Neural progenitor cell (in vitro differentiated cells): ENCODE results near the gene RUVBL2. TPM values are rescaled to one million over a fixed set of nuclear protein-coding genes. Genes with fewer than 3 reads are reported as not detected.
"Not testable (repeated sequence)": the region's sequence is repeated elsewhere in the genome, so short reads cannot be mapped to it uniquely, and the experiment has no call there.

Experiments used
- DNase-seq: peaks from one replicate; pipeline ENCODE4 v3.0.0-alpha.2; 2016; ENCODE audit warnings: low spot score
- H2AFZ ChIP-seq: fragments of 200-600 bp; sonication (generic); replicated peaks from 2 replicates; pipeline ENCODE4 v1.6.1; 2016; ENCODE audit warnings: antibody characterized with exemption
- H3F3A ChIP-seq: fragments of 200-600 bp; sonication (generic); 2 replicates; pipeline ENCODE4 v1.6.1; 2016; ENCODE audit warnings: antibody characterized with exemption, low read depth
- H3K27ac ChIP-seq: fragments of 200-600 bp; sonication (generic); 2 replicates; pipeline ENCODE4 v1.5.1; 2016; ENCODE audit warnings: mild to moderate bottlenecking
- H3K27me3 ChIP-seq: fragments of 200-600 bp; sonication (generic); 2 replicates; pipeline ENCODE4 v1.6.1; 2016; ENCODE audit warnings: mild to moderate bottlenecking, moderate library complexity
- H3K36me3 ChIP-seq: fragments of 200-600 bp; sonication (generic); 2 replicates; pipeline ENCODE4 v1.5.1; 2016
- H3K4me1 ChIP-seq: fragments of 200-600 bp; sonication (generic); 2 replicates; pipeline ENCODE4 v1.6.1; 2016; ENCODE audit warnings: mixed run types
- H3K4me2 ChIP-seq: fragments of 200-600 bp; sonication (generic); 2 replicates; pipeline ENCODE4 v1.6.1; 2016
- H3K4me3 ChIP-seq: fragments of 200-600 bp; sonication (generic); 2 replicates; pipeline ENCODE4 v1.5.1; 2016
- H3K79me2 ChIP-seq: fragments of 200-600 bp; sonication (generic); 2 replicates; pipeline ENCODE4 v1.6.1; 2016; ENCODE audit warnings: low read depth
- H3K9ac ChIP-seq: fragments of 200-600 bp; sonication (generic); 2 replicates; pipeline ENCODE4 v1.6.1; 2016
- H3K9me3 ChIP-seq: fragments of 200-600 bp; sonication (generic); 2 replicates; pipeline ENCODE4 v1.5.1; 2016; ENCODE audit warnings: low read depth
- H4K20me1 ChIP-seq: fragments of 200-600 bp; sonication (generic); 2 replicates; pipeline ENCODE4 v1.6.1; 2016; ENCODE audit warnings: low read depth
- H3K27ac Mint-ChIP-seq: 3 replicates; pipeline ENCODE4 v1.8.0; 2021; ENCODE audit warnings: mixed read lengths
- H3K27me3 Mint-ChIP-seq: 2 replicates; pipeline ENCODE4 v1.8.0; 2022; ENCODE audit warnings: low read depth, mild to moderate bottlenecking, inconsistent platforms, moderate library complexity, mixed read lengths; ENCODE audit not compliant: insufficient read depth
- H3K36me3 Mint-ChIP-seq: 3 replicates; pipeline ENCODE4 v1.8.0; 2021; ENCODE audit warnings: mixed read lengths
- H3K4me1 Mint-ChIP-seq: 3 replicates; pipeline ENCODE4 v1.8.0; 2021; ENCODE audit warnings: mixed read lengths
- H3K4me3 Mint-ChIP-seq: 3 replicates; pipeline ENCODE4 v1.8.0; 2021; ENCODE audit warnings: mild to moderate bottlenecking, moderate library complexity, mixed read lengths
- H3K9me3 Mint-ChIP-seq: 3 replicates; pipeline ENCODE4 v1.8.0; 2020; ENCODE audit warnings: mixed read lengths
- CTCF ChIP-seq: fragments of 200-600 bp; sonication (generic); IDR thresholded peaks from 2 replicates; pipeline ENCODE4 v1.5.1; 2017; ENCODE audit warnings: antibody characterized with exemption, mild to moderate bottlenecking
- EZH2 ChIP-seq: fragments of 200-600 bp; sonication (generic); IDR thresholded peaks from 2 replicates; pipeline ENCODE4 v1.6.1; 2017; ENCODE audit warnings: antibody characterized with exemption, mild to moderate bottlenecking, moderate library complexity
- EZH2phosphoT487 ChIP-seq: fragments of 200-600 bp; sonication (generic); IDR thresholded peaks from 2 replicates; pipeline ENCODE4 v1.6.1; 2017; ENCODE audit warnings: antibody characterized with exemption
- total RNA-seq: library from RNA; depleted of rRNA; stranded (reverse); fragments of >200 nt; gene quantifications from 2 replicates; pipeline ENCODE4 v1.2.3, GENCODE V29; 2015; ENCODE audit warnings: low replicate concordance

RUVBL2 gene
- total RNA-seq, 1 donor from 2014 or later: 67.0 TPM

GRCh38 chr19:49017666-49018351, 24.1 kb downstream of the RUVBL2 start:
- Histone ChIP-seq H3K4me1 (peaks cover 12% of the 10 kb centered on the region), H4K20me1 (peaks cover 8% of the 10 kb centered on the region), H3K79me2 (no peaks in the 10 kb centered on the region), H3K9ac (no peak overlapping the region), H3K36me3 (no peaks in the 10 kb centered on the region), H3K4me3 (peak overlapping the region; percentile 56), H3K4me2 (peak overlapping the region; percentile 92), H3K27me3 (peaks cover 52% of the 10 kb centered on the region), H3K9me3 (no peaks in the 10 kb centered on the region), H3F3A (peaks cover 21% of the 10 kb centered on the region), H2AFZ (no peak overlapping the region), H3K27ac (no peak overlapping the region)
- peaks cover 2% of the 10 kb centered on the region for H3K9me3 Mint-ChIP-seq
- TF ChIP-seq CTCF (peak; percentile 49), EZH2 (peak; percentile 75), EZH2phosphoT487 (peak; percentile 65)
- DNase-seq: peak; percentile 79
- H3K4me3 Mint-ChIP-seq: no peak overlapping the region
- H3K4me1 Mint-ChIP-seq: peaks cover 19% of the 10 kb centered on the region
- no peak overlapping the region for H3K27ac Mint-ChIP-seq
- peaks cover 29% of the 10 kb centered on the region for H3K27me3 Mint-ChIP-seq
- H3K36me3 Mint-ChIP-seq: peaks cover 6% of the 10 kb centered on the region

DNA sequence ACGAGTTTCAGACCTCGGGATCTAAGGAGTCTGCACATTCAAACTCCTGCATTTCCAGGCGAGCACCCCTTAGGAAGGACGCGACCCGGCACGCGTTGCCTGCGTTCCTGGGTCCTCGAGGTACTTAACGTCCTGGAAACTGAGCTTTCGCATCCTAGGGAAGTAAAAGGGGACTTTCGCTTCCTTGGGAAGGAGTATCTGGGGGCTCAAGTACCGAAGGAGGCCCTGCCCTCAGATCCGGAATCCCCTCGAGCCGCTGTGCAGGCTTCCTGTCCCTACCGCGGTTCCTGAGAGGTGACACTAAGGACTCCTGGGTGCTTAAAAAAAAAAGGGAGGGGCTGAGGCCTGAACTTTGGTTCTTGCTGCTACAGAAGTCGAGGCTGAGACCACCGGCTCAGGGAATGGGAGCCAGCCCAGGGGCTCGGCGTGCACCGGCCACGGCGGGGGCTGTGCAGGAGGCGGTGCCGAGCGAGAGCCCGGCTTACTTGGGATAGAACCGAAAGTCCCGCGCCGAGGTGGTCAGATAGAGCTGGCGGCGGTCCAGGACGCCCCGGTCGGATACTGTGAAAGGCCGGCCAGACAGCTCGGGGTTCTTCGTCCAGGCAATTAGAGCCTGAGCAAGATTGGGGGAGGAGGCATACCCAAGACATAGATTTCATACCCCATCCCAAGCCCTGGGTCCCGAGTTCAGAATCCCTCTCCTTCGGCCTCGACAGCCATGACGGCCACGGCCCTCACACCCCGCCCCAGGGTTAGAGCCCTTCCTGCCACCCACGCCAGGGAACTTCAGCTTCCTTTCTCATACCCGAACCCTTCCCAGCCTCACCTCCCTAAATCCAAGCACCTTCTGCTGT, 24.9 kb downstream of the RUVBL2 start:
- DNase-seq: peak; percentile 21
- Mint-ChIP-seq H3K27me3 (peaks cover 29% of the 10 kb centered on the region), H3K4me1 (peaks cover 19% of the 10 kb centered on the region), H3K27ac (peak overlapping the region; percentile 11)
- Histone ChIP-seq H3F3A (peaks cover 21% of the 10 kb centered on the region), H3K4me3 (peak overlapping the region; percentile 56), H3K4me2 (peak overlapping the region; percentile 92), H3K27me3 (peaks cover 52% of the 10 kb centered on the region), H3K4me1 (peaks cover 12% of the 10 kb centered on the region)
- not testable (repeated sequence) for H3K9me3 ChIP-seq, H2AFZ ChIP-seq, H3K4me3 Mint-ChIP-seq, H3K9me3 Mint-ChIP-seq, H3K27ac ChIP-seq, H3K36me3 ChIP-seq, H3K9ac ChIP-seq, H3K36me3 Mint-ChIP-seq, H4K20me1 ChIP-seq, H3K79me2 ChIP-seq
- TF ChIP-seq EZH2 (peak; percentile 70), EZH2phosphoT487 (peak; percentile 63)

DNA sequence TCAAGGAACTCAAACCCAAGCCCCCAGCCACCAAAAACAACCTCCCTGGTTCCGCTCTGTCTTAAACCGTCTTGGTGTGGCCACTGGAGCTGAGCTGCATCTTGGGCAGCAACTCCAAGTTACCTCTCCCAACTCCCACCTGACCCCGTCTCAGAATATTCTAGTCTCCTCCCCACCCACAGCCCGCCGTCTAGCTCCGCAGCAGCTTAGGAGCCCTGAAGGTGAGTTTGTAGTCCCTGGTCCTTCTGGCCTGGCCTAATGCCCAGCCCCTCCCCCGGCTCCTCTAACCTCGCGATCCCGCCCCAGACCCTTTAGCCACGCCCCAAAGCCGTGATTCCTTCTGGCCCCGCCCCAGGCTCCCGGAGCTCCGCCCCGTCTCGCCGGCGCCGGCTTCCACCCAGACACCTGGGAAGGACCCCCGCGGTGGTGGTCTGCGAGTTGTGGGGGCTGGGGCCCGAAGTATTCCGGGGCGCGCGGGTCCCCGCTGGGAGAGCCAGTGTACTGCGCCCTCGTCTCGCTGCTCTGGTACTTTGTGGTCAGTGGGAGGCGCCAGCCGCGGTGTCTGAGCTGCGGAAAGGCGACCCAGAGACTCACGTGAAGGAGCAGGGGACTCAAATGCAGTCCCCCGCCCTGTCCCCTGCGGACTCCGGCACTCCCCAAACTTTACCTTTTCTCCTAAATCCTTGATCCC, 25.7 kb downstream of the RUVBL2 start:
- H3K36me3 Mint-ChIP-seq: peaks cover 3% of the 10 kb centered on the region
- Histone ChIP-seq H3K36me3 (no peaks in the 10 kb centered on the region), H3K27ac (no peak overlapping the region), H3K4me2 (no peak overlapping the region), H4K20me1 (peaks cover 8% of the 10 kb centered on the region), H3K27me3 (peaks cover 52% of the 10 kb centered on the region), H3K79me2 (no peaks in the 10 kb centered on the region), H3K9me3 (no peaks in the 10 kb centered on the region), H2AFZ (no peak overlapping the region), H3K4me3 (peak overlapping the region; percentile 31), H3K4me1 (peaks cover 12% of the 10 kb centered on the region), H3K9ac (no peak overlapping the region), H3F3A (peaks cover 21% of the 10 kb centered on the region)
- peaks cover 19% of the 10 kb centered on the region for H3K4me1 Mint-ChIP-seq
- peaks cover 29% of the 10 kb centered on the region for H3K27me3 Mint-ChIP-seq
- peak; percentile 77 for DNase-seq
- peak overlapping the region; percentile 11 for H3K27ac Mint-ChIP-seq
- TF ChIP-seq CTCF (peak; percentile 44), EZH2 (no peak)
- H3K9me3 Mint-ChIP-seq: peaks cover 2% of the 10 kb centered on the region
- peak overlapping the region; percentile 46 for H3K4me3 Mint-ChIP-seq
